DOHH2 (cell line): Measurements from ENCODE around the gene CDK9.

ENCODE experiments used
- EZH2phosphoT487 ChIP-seq: fragments of 200-600 bp; sonication (generic); IDR thresholded peaks from 2 replicates; pipeline ENCODE4 v1.6.1; 2017; ENCODE audit warnings: borderline replicate concordance, mild to moderate bottlenecking, antibody characterized with exemption, low read length, moderate library complexity, mixed read lengths
- TF ChIP-seq, protein P1 (sequence below): fragments of 200-600 bp; sonication (generic); IDR thresholded peaks from one replicate; pipeline ENCODE4 v1.5.1; 2014; ENCODE audit warnings: antibody characterized with exemption, mild to moderate bottlenecking, low read depth, low read length; ENCODE audit not compliant: poor library complexity, severe bottlenecking

DNA sequence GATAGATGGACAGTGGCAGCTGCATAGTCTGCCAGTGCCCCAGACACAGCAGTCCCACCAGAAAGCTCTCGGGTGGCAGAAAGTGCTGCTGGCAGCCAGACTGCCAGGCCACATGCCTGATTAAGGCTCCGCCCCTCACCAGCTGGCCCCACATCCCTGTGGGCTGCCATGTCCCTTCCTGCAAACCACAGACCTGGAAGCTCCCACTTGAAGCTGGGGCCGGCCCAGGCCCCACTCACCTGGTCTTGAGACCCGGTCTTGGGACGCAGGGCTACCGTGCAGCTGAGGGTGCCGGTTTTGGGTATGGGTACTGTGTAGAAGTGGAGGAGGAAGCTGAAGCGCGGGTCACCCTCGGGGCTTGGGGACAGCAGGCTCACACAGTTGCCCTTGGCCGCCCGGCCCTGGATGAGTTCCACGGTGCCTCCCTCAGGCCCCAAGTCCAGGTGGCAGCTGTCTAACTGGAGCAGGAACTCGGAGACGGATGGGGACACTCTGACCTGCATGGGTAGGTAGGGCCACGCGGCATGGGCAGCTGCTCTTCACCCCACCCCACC lies 32.1 kb downstream of the CDK9 start:
- TF ChIP-seq, protein P1, sequence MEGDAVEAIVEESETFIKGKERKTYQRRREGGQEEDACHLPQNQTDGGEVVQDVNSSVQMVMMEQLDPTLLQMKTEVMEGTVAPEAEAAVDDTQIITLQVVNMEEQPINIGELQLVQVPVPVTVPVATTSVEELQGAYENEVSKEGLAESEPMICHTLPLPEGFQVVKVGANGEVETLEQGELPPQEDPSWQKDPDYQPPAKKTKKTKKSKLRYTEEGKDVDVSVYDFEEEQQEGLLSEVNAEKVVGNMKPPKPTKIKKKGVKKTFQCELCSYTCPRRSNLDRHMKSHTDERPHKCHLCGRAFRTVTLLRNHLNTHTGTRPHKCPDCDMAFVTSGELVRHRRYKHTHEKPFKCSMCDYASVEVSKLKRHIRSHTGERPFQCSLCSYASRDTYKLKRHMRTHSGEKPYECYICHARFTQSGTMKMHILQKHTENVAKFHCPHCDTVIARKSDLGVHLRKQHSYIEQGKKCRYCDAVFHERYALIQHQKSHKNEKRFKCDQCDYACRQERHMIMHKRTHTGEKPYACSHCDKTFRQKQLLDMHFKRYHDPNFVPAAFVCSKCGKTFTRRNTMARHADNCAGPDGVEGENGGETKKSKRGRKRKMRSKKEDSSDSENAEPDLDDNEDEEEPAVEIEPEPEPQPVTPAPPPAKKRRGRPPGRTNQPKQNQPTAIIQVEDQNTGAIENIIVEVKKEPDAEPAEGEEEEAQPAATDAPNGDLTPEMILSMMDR, result no peak
- no peak for TF ChIP-seq EZH2phosphoT487
